Astrocyte (in vitro differentiated cells and primary cell): Measurements from ENCODE around the gene LILRB5. TPM values are rescaled to one million over a fixed set of nuclear protein-coding genes. Genes with fewer than 3 reads are reported as not detected.

Experiments used
- DNase-seq: peaks from one replicate; pipeline ENCODE4 v3.0.0-alpha.2; 2010; ENCODE audit warnings: low read depth
- FAIRE-seq: peaks from 2 replicates; lab custom pipeline; 2011; peaks lifted over from hg19 to GRCh38; lab: Jason Lieb, UNC
- H2AFZ ChIP-seq: 2 replicates; pipeline ENCODE4 v1.6.0; 2012; ENCODE audit warnings: low read depth, low read length, inconsistent platforms
- H3K27ac ChIP-seq: 2 replicates; pipeline ENCODE4 v1.5.1; 2011; ENCODE audit warnings: low read depth, low read length, inconsistent platforms
- H3K27me3 ChIP-seq: 2 replicates; pipeline ENCODE4 v1.6.0; 2011; ENCODE audit warnings: low read length, inconsistent platforms; ENCODE audit not compliant: insufficient read depth
- H3K36me3 ChIP-seq: 2 replicates; pipeline ENCODE4 v1.5.1; 2011; ENCODE audit warnings: low read length, inconsistent platforms; ENCODE audit not compliant: insufficient read depth
- H3K4me1 ChIP-seq: 2 replicates; pipeline ENCODE4 v1.5.1; 2011; ENCODE audit warnings: low read length, inconsistent platforms; ENCODE audit not compliant: insufficient read depth
- H3K4me2 ChIP-seq: 2 replicates; pipeline ENCODE4 v1.6.0; 2012; ENCODE audit warnings: low read length, inconsistent platforms
- H3K4me3 ChIP-seq: 2 replicates; pipeline ENCODE4 v1.5.1; 2011; ENCODE audit warnings: low read depth, mild to moderate bottlenecking, low read length, inconsistent platforms; ENCODE audit not compliant: insufficient read depth
- H3K79me2 ChIP-seq: 2 replicates; pipeline ENCODE4 v1.6.0; 2012; ENCODE audit warnings: mild to moderate bottlenecking, low read length, inconsistent platforms; ENCODE audit not compliant: insufficient read depth
- H3K9ac ChIP-seq: 2 replicates; pipeline ENCODE4 v1.6.0; 2012; ENCODE audit warnings: mild to moderate bottlenecking, low read length, inconsistent platforms
- H3K9me3 ChIP-seq: 2 replicates; pipeline ENCODE4 v1.5.1; 2012; ENCODE audit warnings: low read depth, mild to moderate bottlenecking, low read length, inconsistent platforms; ENCODE audit not compliant: insufficient read depth
- H4K20me1 ChIP-seq: 2 replicates; pipeline ENCODE4 v1.6.0; 2012; ENCODE audit warnings: low read length, inconsistent platforms; ENCODE audit not compliant: insufficient read depth
- H3K27ac Mint-ChIP-seq: one replicate; pipeline ENCODE4 v1.8.0; 2021; ENCODE audit warnings: mild to moderate bottlenecking, mixed read lengths; ENCODE audit not compliant: unreplicated experiment
- H3K27me3 Mint-ChIP-seq: one replicate; pipeline ENCODE4 v1.8.0; 2021; ENCODE audit warnings: low read depth, mixed read lengths; ENCODE audit not compliant: unreplicated experiment
- H3K36me3 Mint-ChIP-seq: one replicate; pipeline ENCODE4 v1.8.0; 2021; ENCODE audit warnings: low read depth, mixed read lengths; ENCODE audit not compliant: unreplicated experiment
- H3K4me1 Mint-ChIP-seq: one replicate; pipeline ENCODE4 v1.8.0; 2021; ENCODE audit warnings: low read depth, mixed read lengths; ENCODE audit not compliant: unreplicated experiment
- H3K4me3 Mint-ChIP-seq: one replicate; pipeline ENCODE4 v1.8.0; 2021; ENCODE audit warnings: mild to moderate bottlenecking, moderate library complexity, mixed read lengths; ENCODE audit not compliant: unreplicated experiment
- H3K9me3 Mint-ChIP-seq: one replicate; pipeline ENCODE4 v1.8.0; 2021; ENCODE audit warnings: mild to moderate bottlenecking, mixed read lengths; ENCODE audit not compliant: unreplicated experiment
- CTCF ChIP-seq: IDR thresholded peaks from 2 replicates; pipeline ENCODE4 v1.5.1; 2011; ENCODE audit warnings: low read depth, mild to moderate bottlenecking, inconsistent platforms, low read length, moderate library complexity; ENCODE audit not compliant: insufficient read depth
- EZH2 ChIP-seq: IDR thresholded peaks from 2 replicates; pipeline ENCODE4 v1.6.1; 2012; ENCODE audit warnings: mild to moderate bottlenecking, low read length, inconsistent platforms; ENCODE audit not compliant: insufficient read depth
- total RNA-seq: library from RNA; stranded (reverse); gene quantifications from 2 replicates; pipeline ENCODE4 v1.2.1, GENCODE V29; 2021

The LILRB5 gene
- total RNA-seq, 1 donor from 2014 or later, result not detected

- H3K4me3 ChIP-seq, result no peak overlapping the region
- peaks cover 56% of the 10 kb centered on the region for H3K27me3 Mint-ChIP-seq
- FAIRE-seq (no peak), DNase-seq (no peak)
- H3K9me3 Mint-ChIP-seq, result peaks cover 4% of the 10 kb centered on the region
- no peak overlapping the region for H3K4me2 ChIP-seq
- no peaks in the 10 kb centered on the region for H4K20me1 ChIP-seq
- H3K36me3 Mint-ChIP-seq, result no peaks in the 10 kb centered on the region
- no peak overlapping the region for H3K9ac ChIP-seq
- no peaks in the 10 kb centered on the region for H3K36me3 ChIP-seq
- no peak overlapping the region for H2AFZ ChIP-seq
- no peaks in the 10 kb centered on the region for H3K9me3 ChIP-seq
- no peaks in the 10 kb centered on the region for H3K27me3 ChIP-seq
- no peaks in the 10 kb centered on the region for H3K4me1 Mint-ChIP-seq
- H3K4me3 Mint-ChIP-seq, result no peak overlapping the region
- TF ChIP-seq EZH2 (no peak), CTCF (no peak)
- H3K4me1 ChIP-seq, result no peaks in the 10 kb centered on the region
- no peaks in the 10 kb centered on the region for H3K79me2 ChIP-seq
- no peak overlapping the region for H3K27ac Mint-ChIP-seq
- H3K27ac ChIP-seq, result no peak overlapping the region
Observed at GRCh38 chr19:54299515-54299914, 42.4 kb upstream of the LILRB5 start.

GRCh38 chr19:54299126-54299498 lies 42.0 kb upstream of the LILRB5 start:
- Mint-ChIP-seq H3K4me3 (no peak overlapping the region), H3K36me3 (no peaks in the 10 kb centered on the region), H3K27me3 (peaks cover 54% of the 10 kb centered on the region), H3K9me3 (peaks cover 6% of the 10 kb centered on the region), H3K27ac (no peak overlapping the region), H3K4me1 (no peaks in the 10 kb centered on the region)
- H3K4me3 ChIP-seq, result no peak overlapping the region
- H3K9ac ChIP-seq, result no peak overlapping the region
- no peak overlapping the region for H2AFZ ChIP-seq
- H3K27ac ChIP-seq, result no peak overlapping the region
- FAIRE-seq (no peak), DNase-seq (no peak)
- no peaks in the 10 kb centered on the region for H4K20me1 ChIP-seq
- no peaks in the 10 kb centered on the region for H3K79me2 ChIP-seq
- no peaks in the 10 kb centered on the region for H3K36me3 ChIP-seq
- TF ChIP-seq EZH2, result no peak
- TF ChIP-seq CTCF, result no peak
- H3K4me1 ChIP-seq, result no peaks in the 10 kb centered on the region
- H3K4me2 ChIP-seq, result no peak overlapping the region
- no peaks in the 10 kb centered on the region for H3K27me3 ChIP-seq
- H3K9me3 ChIP-seq, result no peaks in the 10 kb centered on the region

GRCh38 chr19:54298357-54299125 lies 41.5 kb upstream of the LILRB5 start:
- no peaks in the 10 kb centered on the region for H3K79me2 ChIP-seq
- TF ChIP-seq CTCF, result no peak
- TF ChIP-seq EZH2, result no peak
- Mint-ChIP-seq H3K36me3 (no peaks in the 10 kb centered on the region), H3K9me3 (peaks cover 6% of the 10 kb centered on the region), H3K4me1 (no peaks in the 10 kb centered on the region), H3K4me3 (no peak overlapping the region), H3K27ac (no peak overlapping the region), H3K27me3 (peaks cover 56% of the 10 kb centered on the region)
- no peak overlapping the region for H3K9ac ChIP-seq
- no peaks in the 10 kb centered on the region for H3K36me3 ChIP-seq
- H3K27me3 ChIP-seq, result no peaks in the 10 kb centered on the region
- no peak overlapping the region for H2AFZ ChIP-seq
- H4K20me1 ChIP-seq, result no peaks in the 10 kb centered on the region
- DNase-seq, result no peak
- FAIRE-seq, result no peak
- H3K9me3 ChIP-seq, result no peaks in the 10 kb centered on the region
- no peak overlapping the region for H3K4me3 ChIP-seq
- H3K4me2 ChIP-seq, result no peak overlapping the region
- H3K4me1 ChIP-seq, result no peaks in the 10 kb centered on the region
- H3K27ac ChIP-seq, result no peak overlapping the region
